Esophagus muscularis mucosa (tissue), 4 donors: ENCODE data around the gene RASAL2. TPM values are rescaled to one million over a fixed set of nuclear protein-coding genes. Genes with fewer than 3 reads are reported as not detected.

ENCODE experiments used
- DNase-seq: peaks from one replicate; pipeline ENCODE4 v3.0.0-alpha.2; 2017; ENCODE audit errors: extremely low spot score
- H3K27ac ChIP-seq, 4 donors: fragments of 200-600 bp; sonication (generic); replicated peaks in 1 of 4; 1 replicate in 3 of 4; 2 replicates in 1 of 4; pipeline ENCODE4 v1.5.1; 2016 to 2019; ENCODE audit warnings: mild to moderate bottlenecking in 1 of 4
- H3K27me3 ChIP-seq, 4 donors: fragments of 200-600 bp; sonication (generic); one replicate each; pipeline versions ENCODE4 v1.5.1 to v1.6.0; 2016 to 2019
- H3K36me3 ChIP-seq, 4 donors: fragments of 200-600 bp; sonication (generic); one replicate each; pipeline ENCODE4 v1.5.1; 2016 to 2019
- H3K4me1 ChIP-seq, 4 donors: fragments of 200-600 bp; sonication (generic); one replicate each; pipeline ENCODE4 v1.5.1; 2016 to 2019
- H3K4me3 ChIP-seq, 4 donors: fragments of 200-600 bp; sonication (generic); 1 replicate in 2 of 4; 2 replicates in 2 of 4; pipeline ENCODE4 v1.5.1; 2016 to 2019; ENCODE audit warnings: mild to moderate bottlenecking in 4 of 4, moderate library complexity in 1 of 4
- H3K9me3 ChIP-seq, 4 donors: fragments of 200-600 bp; sonication (generic); 1 replicate in 3 of 4; 2 replicates in 1 of 4; pipeline ENCODE4 v1.5.1; 2016 to 2019
- EP300 ChIP-seq: sonication (generic); formaldehyde crosslinking; IDR thresholded peaks from one replicate; pipeline ENCODE4 v1.6.1; 2017; ENCODE audit warnings: antibody characterized with exemption
- POLR2A ChIP-seq: fragments of 450-650 bp; IDR thresholded peaks from one replicate; pipeline ENCODE4 v1.6.1; 2017; ENCODE audit warnings: antibody characterized with exemption, moderate library complexity, mild to moderate bottlenecking, low read depth
- POLR2AphosphoS5 ChIP-seq, 2 donors: sonication (generic); formaldehyde crosslinking; IDR thresholded peaks; one replicate each; pipeline ENCODE4 v1.6.1; 2017; ENCODE audit warnings: antibody characterized with exemption in 2 of 2
- WGBS: methylation state at CpG from one replicate; pipeline ENCODE4 v1.1.5; 2018; 5-methylcytosine and 5-hydroxymethylcytosine counted together
- intact Hi-C: fragments of 100-400 bp; cut with DNase I; formaldehyde crosslinking; loops from one replicate; pipeline ENCODE4 v1.15.1; 2023
- total RNA-seq, 4 donors: library from RNA; depleted of rRNA; stranded (reverse); fragments of >200 nt; gene quantifications; one replicate each; pipeline versions ENCODE4 v1.1.0 to v1.2.1, GENCODE V29; 2016
- TF ChIP-seq, protein P1 (sequence below), 3 experiments: fragments of 200-600 bp in 2 of 3; fragments of 450-650 bp in 1 of 3; sonication (generic) in 2 of 3; IDR thresholded peaks; one replicate each; pipeline ENCODE4 v1.5.1; 2017 to 2019; ENCODE audit warnings: antibody characterized with exemption in 3 of 3, mild to moderate bottlenecking in 2 of 3, moderate library complexity in 1 of 3

RASAL2 gene
- total RNA-seq, 4 donors from 2014 or later: 11.6 to 30.0 (median 22.3) TPM

DNA sequence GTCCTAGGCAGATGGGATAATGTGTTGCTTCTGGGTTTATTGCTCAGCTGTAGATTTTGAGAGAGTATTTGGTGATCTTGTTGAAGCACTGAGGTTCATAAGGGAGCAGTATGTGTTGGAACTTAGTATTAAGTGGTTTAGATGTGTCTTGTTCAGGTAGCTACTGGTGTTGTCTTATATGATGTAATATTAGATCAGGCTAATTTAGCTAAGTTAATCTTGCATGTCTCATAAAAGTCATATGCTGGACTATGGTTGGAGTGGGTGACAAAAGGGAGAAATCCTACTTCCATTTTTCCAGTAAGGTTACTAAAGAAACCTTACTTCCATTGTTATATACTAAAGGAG, 206.4 kb downstream of the RASAL2 start:
- intact Hi-C loops: no loop called here

GRCh38 chr1:178301141-178301540, 207.2 kb downstream of the RASAL2 start:
- no peaks in the 10 kb centered on the region for H3K36me3 ChIP-seq
- WGBS: 100% methylated on average over 1 of the region's 1 CpG
- H3K9me3 ChIP-seq: no peaks in the 10 kb centered on the region
- TF ChIP-seq, protein P1, sequence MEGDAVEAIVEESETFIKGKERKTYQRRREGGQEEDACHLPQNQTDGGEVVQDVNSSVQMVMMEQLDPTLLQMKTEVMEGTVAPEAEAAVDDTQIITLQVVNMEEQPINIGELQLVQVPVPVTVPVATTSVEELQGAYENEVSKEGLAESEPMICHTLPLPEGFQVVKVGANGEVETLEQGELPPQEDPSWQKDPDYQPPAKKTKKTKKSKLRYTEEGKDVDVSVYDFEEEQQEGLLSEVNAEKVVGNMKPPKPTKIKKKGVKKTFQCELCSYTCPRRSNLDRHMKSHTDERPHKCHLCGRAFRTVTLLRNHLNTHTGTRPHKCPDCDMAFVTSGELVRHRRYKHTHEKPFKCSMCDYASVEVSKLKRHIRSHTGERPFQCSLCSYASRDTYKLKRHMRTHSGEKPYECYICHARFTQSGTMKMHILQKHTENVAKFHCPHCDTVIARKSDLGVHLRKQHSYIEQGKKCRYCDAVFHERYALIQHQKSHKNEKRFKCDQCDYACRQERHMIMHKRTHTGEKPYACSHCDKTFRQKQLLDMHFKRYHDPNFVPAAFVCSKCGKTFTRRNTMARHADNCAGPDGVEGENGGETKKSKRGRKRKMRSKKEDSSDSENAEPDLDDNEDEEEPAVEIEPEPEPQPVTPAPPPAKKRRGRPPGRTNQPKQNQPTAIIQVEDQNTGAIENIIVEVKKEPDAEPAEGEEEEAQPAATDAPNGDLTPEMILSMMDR (IDR thresholded peaks at IDR 0.05): no peak
- TF ChIP-seq POLR2A (no peak), EP300 (no peak), POLR2AphosphoS5 (IDR thresholded peaks at IDR 0.05) (no peak)
- no peak overlapping the region for H3K4me3 ChIP-seq
- no peak overlapping the region for H3K27ac ChIP-seq
- H3K4me1 ChIP-seq: peaks cover 4 to 8% (median 5%) of the 10 kb centered on the region in 4 donors
- DNase-seq: no peak
- H3K27me3 ChIP-seq: no peaks in the 10 kb centered on the region
- intact Hi-C loops: no loop called here

More for the DNA sequence above, 206.4 kb downstream of the RASAL2 start:
- no peaks in the 10 kb centered on the region for H3K36me3 ChIP-seq
- no peak for DNase-seq
- no peaks in the 10 kb centered on the region for H3K9me3 ChIP-seq
- H3K4me1 ChIP-seq: peaks cover 4 to 8% (median 5%) of the 10 kb centered on the region in 4 donors
- H3K27ac ChIP-seq: no peak overlapping the region
- TF ChIP-seq, protein P1 (IDR thresholded peaks at IDR 0.05): no peak
- no peak for TF ChIP-seq POLR2AphosphoS5 (IDR thresholded peaks at IDR 0.05)
- TF ChIP-seq POLR2A: no peak
- TF ChIP-seq EP300: no peak
- no peak overlapping the region for H3K4me3 ChIP-seq
- H3K27me3 ChIP-seq: no peaks in the 10 kb centered on the region

GRCh38 chr1:178307264-178307663, 213.4 kb downstream of the RASAL2 start:
- Histone ChIP-seq H3K9me3 (no peaks in the 10 kb centered on the region), H3K36me3 (no peaks in the 10 kb centered on the region), H3K27me3 (no peaks in the 10 kb centered on the region), H3K4me3 (no peak overlapping the region), H3K27ac (no peak overlapping the region), H3K4me1 (peaks cover 7 to 12% (median 8%) of the 10 kb centered on the region in 4 donors)
- intact Hi-C loops: no loop called here
- 92% methylated on average over 1 of the region's 1 CpG for WGBS
- TF ChIP-seq POLR2A (no peak), EP300 (no peak), POLR2AphosphoS5 (IDR thresholded peaks at IDR 0.05) (no peak)
- TF ChIP-seq, protein P1 (IDR thresholded peaks at IDR 0.05): no peak
- no peak for DNase-seq

DNA sequence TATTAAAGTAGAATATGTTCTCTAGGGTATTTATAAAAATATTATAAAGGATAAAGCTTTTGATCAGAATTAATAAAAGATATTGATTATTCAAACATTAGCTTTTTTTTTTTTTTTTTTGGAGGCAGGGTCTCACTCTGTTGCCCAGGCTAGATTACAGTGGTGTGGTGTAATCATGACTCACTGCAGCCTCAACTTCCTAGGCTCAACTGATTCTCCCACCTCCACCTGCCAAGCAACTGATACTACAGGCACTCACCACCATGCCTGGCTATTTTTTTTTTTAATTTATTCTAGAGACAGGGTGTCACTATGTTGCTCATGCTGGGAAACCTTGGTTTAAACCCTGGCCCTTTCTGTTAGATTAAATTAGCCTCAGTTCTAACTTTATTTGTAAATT, 214.5 kb downstream of the RASAL2 start:
- TF ChIP-seq EP300 (no peak), POLR2A (no peak), POLR2AphosphoS5 (IDR thresholded peaks at IDR 0.05) (no peak)
- TF ChIP-seq, protein P1 (IDR thresholded peaks at IDR 0.05): no peak
- H3K27ac ChIP-seq: no peak overlapping the region
- H3K9me3 ChIP-seq: no peaks in the 10 kb centered on the region
- H3K4me3 ChIP-seq: no peak overlapping the region
- H3K36me3 ChIP-seq: no peaks in the 10 kb centered on the region
- DNase-seq: no peak
- intact Hi-C loops: no loop called here
- no peaks in the 10 kb centered on the region for H3K27me3 ChIP-seq
- peaks cover 7 to 12% (median 8%) of the 10 kb centered on the region in 4 donors for H3K4me1 ChIP-seq

DNA sequence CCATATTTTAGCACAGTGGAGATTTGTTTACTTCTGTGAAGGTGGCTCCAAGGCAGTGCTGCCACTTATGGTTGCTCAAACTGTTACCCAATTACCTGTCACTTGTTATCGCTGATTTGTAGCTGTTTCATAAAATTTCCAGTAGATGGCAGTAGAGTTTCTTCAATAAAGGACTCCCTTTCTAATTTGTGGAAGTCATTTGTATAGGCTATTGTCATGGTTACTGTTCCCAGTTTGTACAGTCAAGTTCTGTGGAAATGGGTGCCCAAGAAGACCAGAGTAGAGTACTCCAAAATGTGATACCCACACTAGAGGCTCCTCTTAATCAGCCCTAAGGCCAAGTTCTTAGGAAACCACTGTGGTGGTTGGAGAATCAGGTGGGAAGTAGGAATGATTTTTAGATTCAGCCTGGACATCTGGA, 216.8 kb downstream of the RASAL2 start:
- no peak for TF ChIP-seq POLR2AphosphoS5 (IDR thresholded peaks at IDR 0.05)
- TF ChIP-seq, protein P1 (IDR thresholded peaks at IDR 0.05): peak; percentile 71 to 78 (median 74)
- Histone ChIP-seq H3K36me3 (no peaks in the 10 kb centered on the region), H3K4me3 (no peak overlapping the region), H3K27ac (no peak overlapping the region), H3K4me1 (peaks cover 7 to 12% (median 8%) of the 10 kb centered on the region in 4 donors), H3K9me3 (no peaks in the 10 kb centered on the region), H3K27me3 (no peaks in the 10 kb centered on the region)
- 8% methylated on average over 1 of the region's 1 CpG for whole genome bisulfite sequencing
- DNase-seq: no peak
- intact Hi-C loops: loop anchor here (2.0 kb wide), 1 partner anchor 190 kb away; no protein-coding TSS in a partner anchor
